SK-N-SH treated with all-trans-retinoic acid at 6 μM for 48 hours (cell line): ENCODE results near the gene CMIP.

Experiments used
- ARNTL ChIP-seq: fragments of 450-650 bp; formaldehyde crosslinking; IDR thresholded peaks from 2 replicates; pipeline ENCODE4 v1.5.0; 2020; ENCODE audit warnings: low read depth, mild to moderate bottlenecking, moderate library complexity, borderline replicate concordance
- PATZ1 ChIP-seq: fragments of 250-450 bp; sonication (Bioruptor Pico); IDR thresholded peaks from 2 replicates; pipeline ENCODE4 v1.8.0; 2020; ENCODE audit warnings: mild to moderate bottlenecking, moderate library complexity, borderline replicate concordance
- RARB ChIP-seq: fragments of 250-450 bp; sonication (Bioruptor Pico); IDR thresholded peaks from 2 replicates; pipeline ENCODE4 v1.8.0; 2021; ENCODE audit warnings: mild to moderate bottlenecking, moderate library complexity
- TCF4 ChIP-seq: fragments of 250-450 bp; sonication (Bioruptor Pico); IDR thresholded peaks from 2 replicates; pipeline ENCODE4 v1.8.0; 2021; ENCODE audit warnings: mild to moderate bottlenecking, moderate library complexity, borderline replicate concordance
- TSHZ2 ChIP-seq: fragments of 250-450 bp; sonication (Bioruptor Pico); IDR thresholded peaks from 2 replicates; pipeline ENCODE4 v1.5.0; 2020; ENCODE audit warnings: mild to moderate bottlenecking, moderate library complexity
- ZC3H10 ChIP-seq: fragments of 250-450 bp; sonication (Bioruptor Pico); IDR thresholded peaks from 2 replicates; pipeline ENCODE4 v1.5.1; 2021; ENCODE audit warnings: mild to moderate bottlenecking, moderate library complexity
- ZFP30 ChIP-seq: fragments of 450-650 bp; formaldehyde crosslinking; IDR thresholded peaks from 2 replicates; pipeline ENCODE4 v1.5.0; 2022; ENCODE audit warnings: mild to moderate bottlenecking, moderate library complexity
- ZNF70 ChIP-seq: fragments of 450-650 bp; formaldehyde crosslinking; IDR thresholded peaks from 2 replicates; pipeline ENCODE4 v1.5.0; 2020; ENCODE audit warnings: mild to moderate bottlenecking, moderate library complexity

- no peak for TF ChIP-seq ZFP30
- no peak for TF ChIP-seq TSHZ2
- TF ChIP-seq ARNTL (CRISPR knock-in tag), result no peak
- TF ChIP-seq ZNF70 (CRISPR knock-in tag), result no peak
- TF ChIP-seq PATZ1 (CRISPR knock-in tag), result no peak
- TF ChIP-seq ZC3H10 (CRISPR knock-in tag), result no peak
- TF ChIP-seq RARB, result no peak
- no peak for TF ChIP-seq TCF4 (CRISPR knock-in tag)
Observed at GRCh38 chr16:81548876-81549546, 104.4 kb downstream of the CMIP start.
